ENCODE measurements around the gene KRT10.

GRCh38 chr17:40854175-40854814, 31.9 kb upstream of the KRT10 start:
- TF ChIP-seq CTCF (conservative IDR thresholded peaks at IDR 0.05; ENCODE audit: low read length) (no peak), EZH2phosphoT487 (IDR thresholded peaks at IDR 0.05; ENCODE audit: borderline replicate concordance, low read depth, low read length) (no peak)
